Psoas muscle (tissue), 8 donors: Measurements from ENCODE around the gene TMEM223. TPM values are rescaled to one million over a fixed set of nuclear protein-coding genes. Genes with fewer than 3 reads are reported as not detected.

Source experiments
- ATAC-seq, 4 donors: fragments of 200-7000 bp; cut with Tn5 transposase; one replicate each; pipeline ENCODE4 v1.9.1; 2020; ENCODE audit warnings: moderate library complexity in 3 of 4, mild to moderate bottlenecking in 2 of 4
- DNase-seq, 2 donors: peaks; one replicate each; pipeline ENCODE4 v3.0.0-alpha.2; 2020
- H3K27ac ChIP-seq: fragments of 200-600 bp; one replicate; pipeline ENCODE4 v1.8.0; 2022
- H3K27me3 ChIP-seq, 3 donors: fragments of 200-600 bp in 1 of 3; one replicate each; pipeline versions ENCODE4 v1.6.1 to v1.8.0; 2013 to 2022; ENCODE audit warnings: low read length in 2 of 3, mild to moderate bottlenecking in 2 of 3, moderate library complexity in 1 of 3; ENCODE audit not compliant: insufficient read depth in 3 of 3
- H3K36me3 ChIP-seq, 2 donors: fragments of 200-600 bp in 1 of 2; one replicate each; pipeline versions ENCODE4 v1.6.1 to v1.8.0; 2013 to 2022; ENCODE audit warnings: low read depth in 1 of 2, mild to moderate bottlenecking in 1 of 2, moderate library complexity in 1 of 2; ENCODE audit not compliant: insufficient read depth in 1 of 2
- H3K4me1 ChIP-seq: fragments of 200-600 bp; one replicate; pipeline ENCODE4 v1.8.0; 2022
- H3K4me3 ChIP-seq: fragments of 200-600 bp; one replicate; pipeline ENCODE4 v1.8.0; 2022; ENCODE audit warnings: mild to moderate bottlenecking
- H3K9me3 ChIP-seq: fragments of 200-600 bp; one replicate; pipeline ENCODE4 v1.8.0; 2022
- CTCF ChIP-seq: fragments of 200-600 bp; IDR thresholded peaks from one replicate; pipeline ENCODE4 v1.8.0; 2022; ENCODE audit warnings: antibody characterized with exemption
- WGBS, 3 donors: extraction: QIAGEN DNeasy Blood & Tissue Kit; methylation state at CpG; one replicate each; pipeline versions ENCODE4 v1.1.6 to v1.1.7; 2013; 5-methylcytosine and 5-hydroxymethylcytosine counted together
- intact Hi-C, 2 donors: fragments of 100-400 bp; cut with DNase I; formaldehyde crosslinking; loops; one replicate each; pipeline versions ENCODE4 v1.11.0 to v1.14.2; 2022
- polyA plus RNA-seq, 3 donors: library from polyadenylated mRNA; stranded (reverse); fragments of 200-250 nt; gene quantifications; one replicate each; pipeline ENCODE4 v1.2.3, GENCODE V29; 2013
- total RNA-seq, 4 donors: library from RNA; stranded (reverse); fragmentation: NEBNext Ultra II Directional in 2 of 4; extraction: Animal tissue kit (Norgen Biotek cat#: 25700) in 2 of 4; gene quantifications; one replicate each; pipeline versions ENCODE4 v1.2.1 to v1.2.4, GENCODE V29; 2021 to 2023
- donor health status: healthy with polysubstance abuse.
- donor health status: DM: no; HTN: no; CAD: no; lungs with moderate emphysema.
- donor health status: Bipolar disorder and iron deficiency.
- donor health status: healthy.
- donor health status: DM: yes; HTN: yes; CAD: no.
- donor health status: DM: no; HTN: no; CAD: no.
- donor health status: DM: no; HTN: no; CAD: no.
- donor health status: DM: yes; HTN: yes; CAD: no.

The TMEM223 gene
- total and polyA plus RNA-seq, 7 donors, result 6.2 to 37.7 (median 11.5) TPM

- H3K36me3 ChIP-seq, result peaks cover 21 to 77% of the 10 kb centered on the region in 2 donors
- intact Hi-C loops, result loop anchor here in 1 of 2 donors (5.0 kb wide), 1 partner anchor 36 kb away; the partner anchor contains the start of gene WDR74
- TF ChIP-seq CTCF, result no peak
- H3K4me1 ChIP-seq, result peaks cover 14% of the 10 kb centered on the region
- no peak overlapping the region for H3K4me3 ChIP-seq
- ATAC-seq (no peak), DNase-seq (peak in 1 of 2 donors; percentile 2)
- WGBS, 3 donors, result 81 to 87% (median 87%) methylated on average over 4 of the region's 4 CpGs
- no peaks in the 10 kb centered on the region for H3K27me3 ChIP-seq
- no peak overlapping the region for H3K27ac ChIP-seq
- no peaks in the 10 kb centered on the region for H3K9me3 ChIP-seq
Observed at GRCh38 chr11:62801071-62801470, 9.3 kb upstream of the TMEM223 start.

GRCh38 chr11:62799486-62799885 is 7.7 kb upstream of the TMEM223 start:
- peaks cover 21 to 93% of the 10 kb centered on the region in 2 donors for H3K36me3 ChIP-seq
- peaks cover 11% of the 10 kb centered on the region for H3K4me1 ChIP-seq
- H3K27me3 ChIP-seq, result no peaks in the 10 kb centered on the region
- ATAC-seq, result no peak
- H3K4me3 ChIP-seq, result no peak overlapping the region
- no peak for DNase-seq
- intact Hi-C loops, result loop anchor here in 1 of 2 donors (5.0 kb wide), 1 partner anchor 33 kb away; the partner anchor contains the start of genes STX5 and TEX54
- TF ChIP-seq CTCF, result no peak
- H3K9me3 ChIP-seq, result no peaks in the 10 kb centered on the region
- WGBS, 3 donors, result 87 to 90% (median 88%) methylated on average over 10 of the region's 10 CpGs
- no peak overlapping the region for H3K27ac ChIP-seq

GRCh38 chr11:62796281-62796680 is 4.5 kb upstream of the TMEM223 start:
- intact Hi-C loops, result loop anchor here in 1 of 2 donors (5.0 kb wide), 1 partner anchor 36 kb away; the partner anchor contains the start of genes STX5 and TEX54
- ATAC-seq, result no peak
- TF ChIP-seq CTCF, result no peak
- Histone ChIP-seq H3K36me3 (peaks cover 18 to 93% of the 10 kb centered on the region in 2 donors), H3K4me1 (peaks cover under 1% of the 10 kb centered on the region), H3K27me3 (no peaks in the 10 kb centered on the region), H3K4me3 (no peak overlapping the region), H3K9me3 (no peaks in the 10 kb centered on the region), H3K27ac (no peak overlapping the region)
- no peak for DNase-seq
- 80 to 83% (median 82%) methylated on average over 7 of the region's 7 CpGs for WGBS, 3 donors

GRCh38 chr11:62794201-62794775 is 2.5 kb upstream of the TMEM223 start:
- Histone ChIP-seq H3K4me3 (no peak overlapping the region), H3K27ac (no peak overlapping the region), H3K27me3 (no peaks in the 10 kb centered on the region), H3K4me1 (peaks cover 13% of the 10 kb centered on the region), H3K9me3 (no peaks in the 10 kb centered on the region), H3K36me3 (peaks cover 9 to 89% of the 10 kb centered on the region in 2 donors)
- WGBS, 3 donors, result 86 to 93% (median 91%) methylated on average over 8 of the region's 8 CpGs
- no peak for ATAC-seq
- DNase-seq, result no peak
- TF ChIP-seq CTCF, result no peak
- intact Hi-C loops, result loop anchor here in 1 of 2 donors (2.0 kb wide), 1 partner anchor 23 kb away; no protein-coding TSS in a partner anchor
